Neuron (in vitro differentiated cells): ENCODE data around the gene DEFB129.

Experiments used
- H2AFZ ChIP-seq: one replicate; pipeline ENCODE4 v1.6.1; 2013; ENCODE audit warnings: low read depth, mild to moderate bottlenecking, inconsistent platforms, low read length, moderate library complexity
- H3K27me3 ChIP-seq: one replicate; pipeline ENCODE4 v1.6.1; 2013; ENCODE audit warnings: low read length; ENCODE audit not compliant: insufficient read depth
- H3K36me3 ChIP-seq: one replicate; pipeline ENCODE4 v1.6.1; 2013; ENCODE audit warnings: low read length; ENCODE audit not compliant: insufficient read depth
- H3K4me1 ChIP-seq: one replicate; pipeline ENCODE4 v1.6.1; 2013; ENCODE audit warnings: low read length; ENCODE audit not compliant: insufficient read depth
- H3K4me3 ChIP-seq: 2 replicates; pipeline ENCODE4 v1.5.1; 2013; ENCODE audit warnings: mild to moderate bottlenecking, low read length, moderate library complexity
- H3K9me3 ChIP-seq: one replicate; pipeline ENCODE4 v1.6.1; 2013; ENCODE audit warnings: low read length

DEFB129 gene

GRCh38 chr20:278607-279571 is 51.8 kb downstream of the DEFB129 start:
- Histone ChIP-seq H2AFZ (no peak overlapping the region), H3K4me3 (no peak overlapping the region), H3K9me3 (no peaks in the 10 kb centered on the region), H3K36me3 (peaks cover 69% of the 10 kb centered on the region), H3K4me1 (no peaks in the 10 kb centered on the region), H3K27me3 (no peaks in the 10 kb centered on the region)
